Small intestine (tissue), 4 donors: ENCODE results near the gene UBE2R2. TPM values are rescaled to one million over a fixed set of nuclear protein-coding genes. Genes with fewer than 3 reads are reported as not detected.

ENCODE experiments used
- polyA plus RNA-seq, 4 donors: library from polyadenylated mRNA; stranded (reverse) in 3 of 4; unstranded in 1 of 4; fragments of 200-250 nt in 3 of 4; fragments of 120-200 nt in 1 of 4; gene quantifications; one replicate each; pipeline versions ENCODE4 v1.2.1 to v1.2.3, GENCODE V29; 2013
- donor health status: healthy with polysubstance abuse.
- donor health status: Bipolar disorder and iron deficiency.
- donor health status: healthy.

The UBE2R2 gene
- polyA plus RNA-seq, 4 donors = 22.5 to 48.2 (median 36.0) TPM

Other genes with a start within 250 kb of the UBE2R2 start
- 100 to 1,000 TPM; 147 to 505 (median 339) TPM for gene PRSS3, start 21.6 kb upstream of the UBE2R2 start, polyA plus RNA-seq
- 10 to 100 TPM in 2 of 4 donors, 1 to 10 TPM in 2; 4.6 to 27.9 (median 11.5) TPM for gene UBAP2, start 231.7 kb downstream of the UBE2R2 start, polyA plus RNA-seq